Trophoblast cell (in vitro differentiated cells and primary cell): ENCODE measurements around the gene LEAP2.

Experiments used
- DNase-seq, 2 donors: peaks; one replicate each; pipeline ENCODE4 v3.0.0-alpha.2; 2016
- H2AFZ ChIP-seq: 2 replicates; pipeline ENCODE4 v1.6.1; 2013; ENCODE audit warnings: low read length, moderate library complexity, mild to moderate bottlenecking; ENCODE audit not compliant: insufficient read depth, poor library complexity
- H2AK5ac ChIP-seq: 2 replicates; pipeline ENCODE4 v1.6.1; 2013; ENCODE audit warnings: mild to moderate bottlenecking, low read length
- H2BK120ac ChIP-seq: 2 replicates; pipeline ENCODE4 v1.6.1; 2013; ENCODE audit warnings: low read length, mild to moderate bottlenecking, moderate library complexity; ENCODE audit not compliant: insufficient read depth, poor library complexity
- H2BK12ac ChIP-seq: 2 replicates; pipeline ENCODE4 v1.6.1; 2013; ENCODE audit warnings: mild to moderate bottlenecking, low read length, moderate library complexity
- H2BK5ac ChIP-seq: 2 replicates; pipeline ENCODE4 v1.6.1; 2013; ENCODE audit warnings: low read length, low read depth, moderate library complexity, mild to moderate bottlenecking; ENCODE audit not compliant: poor library complexity
- H3K14ac ChIP-seq: 2 replicates; pipeline ENCODE4 v1.6.1; 2013; ENCODE audit warnings: mild to moderate bottlenecking, low read length
- H3K18ac ChIP-seq: 2 replicates; pipeline ENCODE4 v1.6.1; 2013; ENCODE audit warnings: mild to moderate bottlenecking, low read length
- H3K23ac ChIP-seq: 2 replicates; pipeline ENCODE4 v1.6.1; 2013; ENCODE audit warnings: low read length
- H3K27ac ChIP-seq: 2 replicates; pipeline ENCODE4 v1.5.1; 2013; ENCODE audit warnings: low read depth, mild to moderate bottlenecking, inconsistent platforms, low read length, moderate library complexity
- H3K27me3 ChIP-seq: 2 replicates; pipeline ENCODE4 v1.6.1; 2013; ENCODE audit warnings: inconsistent platforms, mild to moderate bottlenecking, low read length, moderate library complexity; ENCODE audit not compliant: insufficient read depth
- H3K36me3 ChIP-seq, 2 experiments: 1 replicate in 1 of 2; 2 replicates in 1 of 2; pipeline ENCODE4 v1.6.1; 2013; ENCODE audit warnings: low read length in 2 of 2, mild to moderate bottlenecking in 2 of 2, moderate library complexity in 1 of 2; ENCODE audit not compliant: insufficient read depth in 2 of 2, control insufficient read depth in 1 of 2
- H3K4ac ChIP-seq: 2 replicates; pipeline ENCODE4 v1.6.1; 2013; ENCODE audit warnings: low read depth, mild to moderate bottlenecking, low read length, moderate library complexity
- H3K4me1 ChIP-seq, 2 experiments: 1 replicate in 1 of 2; 2 replicates in 1 of 2; pipeline ENCODE4 v1.6.1; 2013; ENCODE audit warnings: low read length in 2 of 2, mild to moderate bottlenecking in 2 of 2, moderate library complexity in 1 of 2; ENCODE audit not compliant: insufficient read depth in 2 of 2, control insufficient read depth in 1 of 2
- H3K4me2 ChIP-seq: 2 replicates; pipeline ENCODE4 v1.6.1; 2013; ENCODE audit warnings: inconsistent platforms, mild to moderate bottlenecking, low read length, moderate library complexity
- H3K4me3 ChIP-seq: 2 replicates; pipeline ENCODE4 v1.5.1; 2013; ENCODE audit warnings: mild to moderate bottlenecking, low read depth, low read length, inconsistent platforms
- H3K79me1 ChIP-seq: one replicate; pipeline ENCODE4 v1.6.1; 2013; ENCODE audit warnings: low read length
- H3K79me2 ChIP-seq: 2 replicates; pipeline ENCODE4 v1.6.1; 2013; ENCODE audit warnings: low read length, mild to moderate bottlenecking; ENCODE audit not compliant: control insufficient read depth, insufficient read depth, poor library complexity
- H3K9ac ChIP-seq: 2 replicates; pipeline ENCODE4 v1.6.1; 2013; ENCODE audit warnings: mild to moderate bottlenecking, low read length
- H3K9me3 ChIP-seq: 2 replicates; pipeline ENCODE4 v1.6.1; 2013; ENCODE audit warnings: low read depth, mild to moderate bottlenecking, control low read depth, inconsistent platforms, low read length; ENCODE audit not compliant: insufficient read depth
- H4K12ac ChIP-seq: 2 replicates; pipeline ENCODE4 v1.6.1; 2013; ENCODE audit warnings: low read depth, mild to moderate bottlenecking, low read length, moderate library complexity
- H4K8ac ChIP-seq: 2 replicates; pipeline ENCODE4 v1.6.1; 2013; ENCODE audit warnings: low read depth, mild to moderate bottlenecking, low read length, moderate library complexity
- H4K91ac ChIP-seq: one replicate; pipeline ENCODE4 v1.6.1; 2013; ENCODE audit warnings: low read depth, mild to moderate bottlenecking, low read length, moderate library complexity
- WGBS: extraction: QIAGEN DNeasy Blood & Tissue Kit; methylation state at CpG from one replicate; pipeline ENCODE4 v1.1.7; 2013; ENCODE audit warnings: missing lambda C conversion rate; ENCODE audit not compliant: insufficient read length, insufficient coverage; ENCODE audit errors: extremely low coverage; 5-methylcytosine and 5-hydroxymethylcytosine counted together

The LEAP2 gene

GRCh38 chr5:132868754-132869153 lies 4.7 kb upstream of the LEAP2 start:
- no peak overlapping the region for H3K4ac ChIP-seq
- H3K36me3 ChIP-seq = peaks cover 7 to 24% of the 10 kb centered on the region in 2 experiments
- no peak overlapping the region for H4K91ac ChIP-seq
- no peak overlapping the region for H2BK12ac ChIP-seq
- DNase-seq = no peak
- no peak overlapping the region for H3K23ac ChIP-seq
- H3K18ac ChIP-seq = no peak overlapping the region
- H3K27me3 ChIP-seq = no peaks in the 10 kb centered on the region
- H3K9ac ChIP-seq = no peak overlapping the region
- H4K12ac ChIP-seq = no peak overlapping the region
- H3K9me3 ChIP-seq = no peaks in the 10 kb centered on the region
- H3K4me2 ChIP-seq = no peak overlapping the region
- no peak overlapping the region for H3K27ac ChIP-seq
- peaks cover 6% of the 10 kb centered on the region for H3K79me2 ChIP-seq
- H2AK5ac ChIP-seq = no peak overlapping the region
- no peak overlapping the region for H4K8ac ChIP-seq
- no peak overlapping the region for H3K4me3 ChIP-seq
- no peak overlapping the region for H2BK5ac ChIP-seq
- H2AFZ ChIP-seq = no peak overlapping the region
- peaks cover 12% of the 10 kb centered on the region for H3K79me1 ChIP-seq
- peaks cover 5 to 12% of the 10 kb centered on the region in 2 experiments for H3K4me1 ChIP-seq
- no CpG with 5 or more reads among the region's 4 CpGs for WGBS
- H2BK120ac ChIP-seq = no peak overlapping the region
- H3K14ac ChIP-seq = no peak overlapping the region

GRCh38 chr5:132870801-132871200 lies 2.7 kb upstream of the LEAP2 start:
- DNase-seq = no peak
- H3K79me2 ChIP-seq = peaks cover 6% of the 10 kb centered on the region
- H2BK12ac ChIP-seq = no peak overlapping the region
- no peak overlapping the region for H2AK5ac ChIP-seq
- no CpG with 5 or more reads among the region's 2 CpGs for WGBS
- no peak overlapping the region for H4K8ac ChIP-seq
- H3K4ac ChIP-seq = no peak overlapping the region
- H3K23ac ChIP-seq = no peak overlapping the region
- H3K18ac ChIP-seq = no peak overlapping the region
- no peak overlapping the region for H2AFZ ChIP-seq
- H3K14ac ChIP-seq = no peak overlapping the region
- H3K4me1 ChIP-seq = peaks cover 3 to 7% of the 10 kb centered on the region in 2 experiments
- no peak overlapping the region for H3K27ac ChIP-seq
- no peaks in the 10 kb centered on the region for H3K27me3 ChIP-seq
- H2BK120ac ChIP-seq = no peak overlapping the region
- no peak overlapping the region for H4K12ac ChIP-seq
- no peak overlapping the region for H3K9ac ChIP-seq
- no peaks in the 10 kb centered on the region for H3K9me3 ChIP-seq
- H3K4me2 ChIP-seq = no peak overlapping the region
- peaks cover 10 to 30% of the 10 kb centered on the region in 2 experiments for H3K36me3 ChIP-seq
- peaks cover 10% of the 10 kb centered on the region for H3K79me1 ChIP-seq
- no peak overlapping the region for H3K4me3 ChIP-seq
- H2BK5ac ChIP-seq = no peak overlapping the region
- no peak overlapping the region for H4K91ac ChIP-seq

GRCh38 chr5:132871459-132872284 lies 1.8 kb upstream of the LEAP2 start:
- no CpG with 5 or more reads among the region's 5 CpGs for WGBS
- H3K79me1 ChIP-seq = peaks cover 3% of the 10 kb centered on the region
- no peak overlapping the region for H4K12ac ChIP-seq
- H4K8ac ChIP-seq = no peak overlapping the region
- H3K36me3 ChIP-seq = peaks cover 10 to 32% of the 10 kb centered on the region in 2 experiments
- H2BK12ac ChIP-seq = no peak overlapping the region
- DNase-seq = no peak
- no peak overlapping the region for H4K91ac ChIP-seq
- H3K27ac ChIP-seq = no peak overlapping the region
- no peak overlapping the region for H2AFZ ChIP-seq
- no peak overlapping the region for H2AK5ac ChIP-seq
- H2BK5ac ChIP-seq = no peak overlapping the region
- H3K23ac ChIP-seq = no peak overlapping the region
- peaks cover 4% of the 10 kb centered on the region for H3K79me2 ChIP-seq
- no peak overlapping the region for H3K18ac ChIP-seq
- H2BK120ac ChIP-seq = no peak overlapping the region
- no peaks in the 10 kb centered on the region for H3K27me3 ChIP-seq
- H3K4me3 ChIP-seq = no peak overlapping the region
- H3K4me1 ChIP-seq = peaks cover 2 to 4% of the 10 kb centered on the region in 2 experiments
- no peak overlapping the region for H3K14ac ChIP-seq
- H3K4ac ChIP-seq = no peak overlapping the region
- no peak overlapping the region for H3K4me2 ChIP-seq
- H3K9me3 ChIP-seq = no peaks in the 10 kb centered on the region
- H3K9ac ChIP-seq = no peak overlapping the region

- Histone ChIP-seq H3K79me2 (no peaks in the 10 kb centered on the region), H2BK12ac (no peak overlapping the region), H3K4me2 (no peak overlapping the region), H3K36me3 (peaks cover 11 to 30% of the 10 kb centered on the region in 2 experiments), H3K4ac (no peak overlapping the region), H4K91ac (no peak overlapping the region), H3K23ac (no peak overlapping the region), H4K8ac (no peak overlapping the region), H3K9ac (no peak overlapping the region), H3K18ac (no peak overlapping the region), H3K4me3 (no peak overlapping the region), H3K79me1 (no peaks in the 10 kb centered on the region), H2BK120ac (no peak overlapping the region), H3K27me3 (no peaks in the 10 kb centered on the region), H3K27ac (no peak overlapping the region), H2AFZ (no peak overlapping the region), H2BK5ac (no peak overlapping the region), H3K14ac (no peak overlapping the region), H2AK5ac (no peak overlapping the region), H4K12ac (no peak overlapping the region), H3K4me1 (no peaks in the 10 kb centered on the region), H3K9me3 (no peaks in the 10 kb centered on the region)
- no peak for DNase-seq
- no CpG with 5 or more reads among the region's 1 CpG for WGBS
These were observed 715 bp upstream of the LEAP2 start for GRCh38 chr5:132872788-132873118.
